Tibial nerve (tissue), 4 donors: ENCODE results near the gene PLEKHG4. TPM values are rescaled to one million over a fixed set of nuclear protein-coding genes. Genes with fewer than 3 reads are reported as not detected.

Experiments
- DNase-seq, 2 donors: peaks; one replicate each; pipeline ENCODE4 v3.0.0-alpha.2; 2019; ENCODE audit warnings: low spot score in 2 of 2
- H3K27ac ChIP-seq, 4 donors: fragments of 200-600 bp; sonication (generic) in 3 of 4; one replicate each; pipeline ENCODE4 v1.5.1; 2017 to 2019; ENCODE audit warnings: mild to moderate bottlenecking in 1 of 4
- H3K27me3 ChIP-seq, 2 donors: fragments of 200-600 bp; sonication (generic) in 1 of 2; one replicate each; pipeline versions ENCODE4 v1.5.1 to v1.6.0; 2017 to 2019
- H3K36me3 ChIP-seq, 3 donors: fragments of 200-600 bp; sonication (generic); one replicate each; pipeline ENCODE4 v1.5.1; 2018 to 2019
- H3K4me1 ChIP-seq, 4 donors: fragments of 200-600 bp; sonication (generic) in 3 of 4; one replicate each; pipeline ENCODE4 v1.5.1; 2017 to 2019
- H3K4me3 ChIP-seq, 4 donors: fragments of 200-600 bp; sonication (generic) in 3 of 4; one replicate each; pipeline ENCODE4 v1.5.1; 2017 to 2019; ENCODE audit warnings: mild to moderate bottlenecking in 1 of 4, moderate library complexity in 1 of 4
- H3K9me3 ChIP-seq, 4 donors: fragments of 200-600 bp; sonication (generic) in 3 of 4; one replicate each; pipeline ENCODE4 v1.5.1; 2017 to 2019
- EP300 ChIP-seq, 2 donors: sonication (generic); formaldehyde crosslinking; IDR thresholded peaks; one replicate each; pipeline ENCODE4 v1.6.1; 2017; ENCODE audit warnings: antibody characterized with exemption in 2 of 2, mild to moderate bottlenecking in 1 of 2
- POLR2A ChIP-seq, 2 donors: fragments of 450-650 bp; IDR thresholded peaks; one replicate each; pipeline ENCODE4 v1.6.1; 2017; ENCODE audit warnings: antibody characterized with exemption in 2 of 2, mild to moderate bottlenecking in 2 of 2, moderate library complexity in 2 of 2
- WGBS, 2 donors: methylation state at CpG; one replicate each; pipeline ENCODE4 v1.1.5; 2018; 5-methylcytosine and 5-hydroxymethylcytosine counted together
- total RNA-seq, 4 donors: library from RNA; depleted of rRNA; stranded (reverse); fragments of >200 nt; gene quantifications; one replicate each; pipeline ENCODE4 v1.1.0, GENCODE V29; 2016
- TF ChIP-seq, protein P1 (sequence below), 5 experiments: fragments of 200-600 bp in 3 of 5; fragments of 450-650 bp in 2 of 5; sonication (generic) in 3 of 5; IDR thresholded peaks; one replicate each; pipeline ENCODE4 v1.5.1; 2016 to 2019; ENCODE audit warnings: antibody characterized with exemption in 5 of 5, mild to moderate bottlenecking in 3 of 5, moderate library complexity in 2 of 5

The PLEKHG4 gene
- total RNA-seq, 4 donors from 2014 or later = 25.6 to 42.4 (median 34.6) TPM

DNA sequence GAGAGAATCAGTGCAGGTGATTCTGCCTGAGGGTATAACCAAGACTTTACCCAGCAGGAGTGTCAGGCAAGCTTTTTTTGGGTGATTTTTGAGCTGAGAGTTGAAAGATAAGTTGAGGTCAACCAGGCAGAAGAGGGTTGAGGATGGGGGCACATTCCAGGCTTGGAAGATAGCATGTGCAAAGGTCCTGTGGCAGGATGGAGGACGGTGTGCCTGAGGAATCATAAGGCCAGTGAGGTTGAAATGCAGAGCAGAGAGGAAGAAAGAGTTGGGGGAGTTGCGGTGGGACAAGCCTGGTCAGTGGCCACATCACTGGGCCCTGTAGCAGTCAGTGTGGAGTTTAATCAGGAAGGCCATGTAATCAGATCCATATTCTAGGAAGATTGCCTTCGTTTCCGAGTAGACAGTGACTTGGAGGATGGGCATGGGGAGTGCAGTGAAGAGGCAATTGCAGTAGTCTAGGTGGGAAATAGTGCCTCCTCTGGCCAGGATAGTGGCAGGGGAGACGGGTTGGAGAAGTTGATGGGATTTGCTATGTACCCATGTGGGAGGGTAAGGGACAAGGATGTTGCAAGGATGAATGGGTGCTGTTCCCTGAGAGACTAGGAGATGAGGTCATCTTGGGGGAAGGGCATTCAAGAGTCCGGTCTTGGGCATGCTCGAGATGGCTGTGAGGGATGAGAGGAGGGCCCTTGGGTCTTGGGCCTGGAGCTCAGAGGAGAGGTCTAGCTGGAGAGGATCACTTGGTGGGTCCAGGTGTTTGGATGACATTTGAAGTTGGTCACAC, 3.9 kb downstream of the PLEKHG4 start:
- peaks cover 0 to 20% (median 9%) of the 10 kb centered on the region in 4 donors for H3K4me1 ChIP-seq
- 79 to 80% methylated on average over 7 of the region's 7 CpGs for WGBS, 2 donors
- H3K27ac ChIP-seq = no peak overlapping the region
- DNase-seq = no peak
- TF ChIP-seq EP300 (IDR thresholded peaks at IDR 0.05) (no peak), POLR2A (IDR thresholded peaks at IDR 0.05) (no peak)
- TF ChIP-seq, protein P1, sequence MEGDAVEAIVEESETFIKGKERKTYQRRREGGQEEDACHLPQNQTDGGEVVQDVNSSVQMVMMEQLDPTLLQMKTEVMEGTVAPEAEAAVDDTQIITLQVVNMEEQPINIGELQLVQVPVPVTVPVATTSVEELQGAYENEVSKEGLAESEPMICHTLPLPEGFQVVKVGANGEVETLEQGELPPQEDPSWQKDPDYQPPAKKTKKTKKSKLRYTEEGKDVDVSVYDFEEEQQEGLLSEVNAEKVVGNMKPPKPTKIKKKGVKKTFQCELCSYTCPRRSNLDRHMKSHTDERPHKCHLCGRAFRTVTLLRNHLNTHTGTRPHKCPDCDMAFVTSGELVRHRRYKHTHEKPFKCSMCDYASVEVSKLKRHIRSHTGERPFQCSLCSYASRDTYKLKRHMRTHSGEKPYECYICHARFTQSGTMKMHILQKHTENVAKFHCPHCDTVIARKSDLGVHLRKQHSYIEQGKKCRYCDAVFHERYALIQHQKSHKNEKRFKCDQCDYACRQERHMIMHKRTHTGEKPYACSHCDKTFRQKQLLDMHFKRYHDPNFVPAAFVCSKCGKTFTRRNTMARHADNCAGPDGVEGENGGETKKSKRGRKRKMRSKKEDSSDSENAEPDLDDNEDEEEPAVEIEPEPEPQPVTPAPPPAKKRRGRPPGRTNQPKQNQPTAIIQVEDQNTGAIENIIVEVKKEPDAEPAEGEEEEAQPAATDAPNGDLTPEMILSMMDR (IDR thresholded peaks at IDR 0.05) = no peak
- no peak overlapping the region for H3K4me3 ChIP-seq
- no peaks in the 10 kb centered on the region for H3K27me3 ChIP-seq
- H3K9me3 ChIP-seq = no peaks in the 10 kb centered on the region
- peaks cover 0 to 61% (median 0%) of the 10 kb centered on the region in 3 donors for H3K36me3 ChIP-seq

DNA sequence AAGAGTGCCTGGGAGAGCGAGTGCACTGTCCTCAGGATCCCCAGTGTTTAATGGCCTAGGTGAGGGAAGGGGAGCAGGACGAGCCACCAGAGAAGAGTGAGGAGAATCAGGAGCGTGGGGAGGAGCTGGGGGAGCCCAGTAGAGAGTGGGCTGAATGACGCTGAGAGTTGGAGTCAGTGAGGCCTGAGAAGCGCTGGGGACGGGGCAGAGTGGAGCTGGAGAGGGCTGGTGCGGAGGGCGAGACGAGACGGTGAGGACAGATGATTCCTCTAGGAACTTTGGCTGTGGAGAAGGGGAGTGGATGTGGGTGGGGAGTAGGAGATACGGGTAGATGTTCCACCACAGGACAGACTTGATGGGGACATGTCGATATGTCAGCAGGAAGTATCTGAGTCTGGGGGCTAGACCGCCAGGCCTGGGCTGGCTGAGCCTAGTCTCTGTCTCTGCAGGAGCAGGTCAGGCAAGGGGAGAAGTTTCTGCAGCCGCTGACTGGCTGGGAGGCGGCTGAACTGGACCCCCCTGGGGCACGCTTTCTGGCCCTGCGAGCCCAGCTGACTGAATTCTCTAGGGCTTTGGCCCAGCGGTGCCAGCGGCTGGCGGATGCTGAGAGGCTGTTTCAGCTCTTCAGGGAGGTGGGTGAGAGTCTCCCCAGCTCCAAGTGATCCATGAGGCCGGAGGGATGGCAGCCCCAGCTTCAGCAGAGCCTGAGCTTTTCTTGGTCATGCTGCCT, 4.7 kb downstream of the PLEKHG4 start:
- H3K4me1 ChIP-seq = peaks cover 0 to 12% (median 2%) of the 10 kb centered on the region in 4 donors
- WGBS, 2 donors = 82 to 84% methylated on average over 20 to 21 of the region's 21 CpGs
- no peaks in the 10 kb centered on the region for H3K9me3 ChIP-seq
- DNase-seq = no peak
- peaks cover 0 to 68% (median 0%) of the 10 kb centered on the region in 3 donors for H3K36me3 ChIP-seq
- H3K4me3 ChIP-seq = no peak overlapping the region
- no peak for TF ChIP-seq POLR2A (IDR thresholded peaks at IDR 0.05)
- TF ChIP-seq, protein P1 (IDR thresholded peaks at IDR 0.05) = no peak
- TF ChIP-seq EP300 (IDR thresholded peaks at IDR 0.05) = no peak
- H3K27me3 ChIP-seq = no peaks in the 10 kb centered on the region
- H3K27ac ChIP-seq = no peak overlapping the region

DNA sequence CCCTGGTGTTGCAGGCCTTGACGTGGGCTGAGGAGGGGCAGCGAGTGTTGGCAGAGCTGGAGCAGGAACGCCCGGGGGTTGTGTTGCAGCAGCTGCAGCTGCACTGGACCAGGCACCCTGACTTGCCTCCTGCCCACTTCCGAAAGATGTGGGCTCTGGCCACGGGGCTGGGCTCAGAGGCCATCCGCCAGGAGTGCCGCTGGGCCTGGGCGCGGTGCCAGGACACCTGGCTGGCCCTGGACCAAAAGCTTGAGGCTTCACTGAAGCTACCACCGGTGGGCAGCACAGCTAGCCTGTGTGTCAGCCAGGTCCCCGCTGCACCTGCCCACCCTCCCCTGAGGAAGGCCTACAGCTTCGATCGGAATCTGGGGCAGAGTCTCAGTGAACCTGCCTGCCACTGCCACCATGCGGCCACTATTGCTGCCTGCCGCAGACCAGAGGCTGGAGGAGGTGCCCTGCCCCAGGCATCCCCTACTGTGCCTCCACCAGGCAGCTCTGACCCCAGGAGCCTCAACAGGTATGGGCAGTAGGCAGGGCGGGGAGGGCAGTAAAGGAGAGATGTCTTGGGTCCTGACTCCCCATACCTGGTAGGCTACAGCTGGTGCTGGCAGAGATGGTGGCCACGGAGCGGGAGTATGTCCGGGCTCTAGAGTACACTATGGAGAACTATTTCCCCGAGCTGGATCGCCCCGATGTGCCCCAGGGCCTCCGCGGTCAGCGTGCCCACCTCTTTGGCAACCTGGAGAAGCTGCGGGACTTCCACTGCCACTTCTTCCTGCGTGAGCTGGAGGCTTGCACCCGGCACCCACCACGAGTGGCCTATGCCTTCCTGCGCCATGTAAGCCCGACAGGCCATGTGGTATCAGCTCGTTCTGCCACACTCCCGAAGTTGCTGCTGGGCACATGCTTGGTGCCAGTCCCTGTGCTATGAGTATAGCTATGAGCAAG, 5.6 kb downstream of the PLEKHG4 start:
- no peak for TF ChIP-seq EP300 (IDR thresholded peaks at IDR 0.05)
- TF ChIP-seq, protein P1 (IDR thresholded peaks at IDR 0.05) = peak in 3 of 5 experiments; percentile 16 to 32 (median 20)
- Histone ChIP-seq H3K4me3 (no peak overlapping the region), H3K9me3 (no peaks in the 10 kb centered on the region), H3K36me3 (peaks cover 0 to 73% (median 0%) of the 10 kb centered on the region in 3 donors), H3K27ac (no peak overlapping the region), H3K27me3 (no peaks in the 10 kb centered on the region), H3K4me1 (peaks cover 0 to 6% (median 0%) of the 10 kb centered on the region in 4 donors)
- WGBS, 2 donors = 78 to 87% methylated on average over 20 to 32 of the region's 34 CpGs
- no peak for DNase-seq

DNA sequence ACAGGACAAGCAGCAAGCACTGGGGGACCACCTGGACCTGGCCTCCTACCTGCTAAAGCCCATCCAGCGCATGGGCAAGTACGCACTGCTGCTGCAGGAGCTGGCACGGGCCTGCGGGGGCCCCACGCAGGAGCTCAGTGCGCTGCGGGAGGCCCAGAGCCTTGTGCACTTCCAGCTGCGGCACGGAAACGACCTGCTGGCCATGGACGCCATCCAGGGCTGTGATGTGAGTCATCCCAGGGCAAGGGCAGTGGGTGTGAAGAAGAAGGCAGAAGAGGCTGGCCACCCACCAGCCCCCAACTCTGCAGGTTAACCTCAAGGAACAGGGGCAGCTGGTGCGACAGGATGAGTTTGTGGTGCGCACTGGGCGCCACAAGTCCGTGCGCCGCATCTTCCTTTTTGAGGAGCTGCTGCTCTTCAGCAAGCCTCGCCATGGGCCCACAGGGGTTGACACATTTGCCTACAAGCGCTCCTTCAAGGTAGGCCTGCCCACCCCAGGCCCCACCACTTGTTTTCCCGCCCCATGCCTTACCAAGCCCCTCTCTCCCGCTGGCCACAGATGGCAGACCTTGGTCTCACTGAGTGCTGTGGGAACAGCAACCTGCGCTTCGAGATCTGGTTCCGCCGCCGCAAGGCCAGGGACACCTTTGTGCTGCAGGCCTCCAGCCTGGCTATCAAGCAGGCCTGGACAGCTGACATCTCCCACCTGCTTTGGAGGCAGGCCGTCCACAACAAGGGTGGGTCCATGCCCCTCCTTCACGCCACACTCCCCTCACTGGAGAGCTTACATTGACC, 7.3 kb downstream of the PLEKHG4 start:
- DNase-seq = no peak

More for the DNA sequence above, 7.3 kb downstream of the PLEKHG4 start:
- no peak overlapping the region for H3K4me3 ChIP-seq
- no peaks in the 10 kb centered on the region for H3K4me1 ChIP-seq
- TF ChIP-seq, protein P1 (IDR thresholded peaks at IDR 0.05) = no peak
- no peak for TF ChIP-seq POLR2A (IDR thresholded peaks at IDR 0.05)
- TF ChIP-seq EP300 (IDR thresholded peaks at IDR 0.05) = no peak
- H3K36me3 ChIP-seq = peaks cover 0 to 70% (median 0%) of the 10 kb centered on the region in 3 donors
- WGBS, 2 donors = 87 to 88% methylated on average over 19 to 26 of the region's 28 CpGs
- H3K9me3 ChIP-seq = no peaks in the 10 kb centered on the region
- no peaks in the 10 kb centered on the region for H3K27me3 ChIP-seq
- no peak overlapping the region for H3K27ac ChIP-seq
